Measurements from ENCODE around the gene SBK3. TPM values are rescaled to one million over a fixed set of nuclear protein-coding genes. Genes with fewer than 3 reads are reported as not detected.
"Not testable (repeated sequence)": the region's sequence is repeated elsewhere in the genome, so short reads cannot be mapped to it uniquely, and the experiment has no call there.

The SBK3 gene
- polyA plus RNA-seq, 1 donor: 0.15 TPM

DNA sequence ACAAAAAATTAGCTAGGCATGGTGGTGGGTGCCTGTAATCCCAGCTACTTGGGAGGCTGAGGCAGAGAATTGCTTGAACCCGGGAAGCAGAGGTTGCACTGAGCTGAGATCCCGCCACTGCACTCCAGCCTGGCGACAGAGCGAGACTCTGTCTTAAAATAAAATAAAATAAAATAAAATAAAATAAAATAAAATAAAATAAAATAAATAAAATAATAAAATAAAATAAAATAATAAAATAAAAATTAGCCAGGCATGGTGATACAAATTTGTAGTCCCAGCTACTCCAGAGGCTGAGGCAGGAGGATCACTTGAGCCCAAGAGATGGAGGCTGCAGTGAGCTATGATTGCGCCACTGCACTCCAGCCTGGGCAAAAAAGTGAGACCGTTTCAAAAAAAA lies 28.6 kb upstream of the SBK3 start:
- not testable (repeated sequence) for H3K9me3 ChIP-seq (ENCODE audit: control insufficient read depth, low read depth, low read length); H3K27ac ChIP-seq (ENCODE audit: low read length); H3K4me1 ChIP-seq (ENCODE audit: control insufficient read depth, insufficient read depth, low read length); H3K27me3 ChIP-seq (ENCODE audit: control insufficient read depth, insufficient read depth, low read length); H3K4me3 ChIP-seq (ENCODE audit: low read length); DNase-seq
- peaks cover 12% of the 10 kb centered on the region for H3K36me3 ChIP-seq (ENCODE audit: control insufficient read depth, insufficient read depth, low read length)
- no CpG with 5 or more reads among the region's 6 CpGs for WGBS (ENCODE audit: insufficient coverage, low lambda C conversion rate)

DNA sequence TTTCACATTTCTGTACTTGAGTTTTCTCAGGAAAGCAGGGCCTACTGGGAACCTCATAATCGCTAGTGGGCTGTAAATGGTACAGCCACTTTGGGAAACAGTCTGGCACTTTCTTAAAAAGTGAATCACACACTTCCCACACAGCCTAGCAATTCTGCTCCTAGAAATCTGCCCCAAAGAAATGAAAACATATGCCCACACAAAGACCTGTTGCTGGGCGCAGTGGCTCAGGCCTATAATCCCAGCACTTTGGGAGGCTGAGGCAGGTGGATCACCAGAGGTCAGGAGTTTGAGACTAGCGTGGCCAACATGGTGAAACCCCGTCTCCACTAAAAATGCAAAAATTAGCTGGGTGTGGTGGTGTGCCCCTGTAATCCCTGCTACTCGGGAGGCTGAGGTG lies 24.1 kb upstream of the SBK3 start:
- not testable (repeated sequence) for H3K4me3 ChIP-seq (ENCODE audit: low read length); H3K9me3 ChIP-seq (ENCODE audit: control insufficient read depth, low read depth, low read length); H3K27me3 ChIP-seq (ENCODE audit: control insufficient read depth, insufficient read depth, low read length); H3K4me1 ChIP-seq (ENCODE audit: control insufficient read depth, insufficient read depth, low read length); DNase-seq; H3K27ac ChIP-seq (ENCODE audit: low read length); H3K36me3 ChIP-seq (ENCODE audit: control insufficient read depth, insufficient read depth, low read length)
- WGBS (ENCODE audit: insufficient coverage, low lambda C conversion rate): no CpG with 5 or more reads among the region's 5 CpGs

DNA sequence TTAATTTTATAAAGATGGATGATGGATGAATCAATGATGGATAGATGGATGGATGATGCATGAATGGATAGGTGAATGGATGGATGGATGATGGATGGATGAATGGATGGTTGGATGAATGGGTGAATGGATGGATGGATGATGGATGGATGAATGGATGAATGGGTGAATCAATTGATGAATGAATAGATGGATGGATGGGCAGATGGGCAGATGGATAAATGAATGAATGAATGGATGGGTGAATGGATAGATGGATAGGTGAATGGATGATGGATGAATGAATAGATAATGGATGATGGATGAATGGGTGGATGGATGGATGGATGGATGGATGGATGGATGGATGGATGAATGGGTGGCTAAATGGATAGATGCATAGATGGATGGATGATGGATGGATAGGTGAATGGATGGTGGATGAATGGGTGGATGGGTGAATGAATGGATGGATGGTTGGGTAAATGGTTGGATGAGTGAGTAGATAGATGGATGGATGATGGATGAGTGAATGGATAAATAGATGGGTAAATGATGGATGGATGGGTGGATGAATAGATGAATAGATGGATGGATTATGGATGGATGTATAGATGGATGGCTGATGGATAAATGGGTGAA lies 22.5 kb upstream of the SBK3 start:
- Histone ChIP-seq H3K4me3 (ENCODE audit: low read length) (no peak overlapping the region), H3K27me3 (ENCODE audit: control insufficient read depth, insufficient read depth, low read length) (no peaks in the 10 kb centered on the region), H3K9me3 (ENCODE audit: control insufficient read depth, low read depth, low read length) (peaks cover 7% of the 10 kb centered on the region), H3K27ac (ENCODE audit: low read length) (no peak overlapping the region), H3K4me1 (ENCODE audit: control insufficient read depth, insufficient read depth, low read length) (peaks cover 20% of the 10 kb centered on the region), H3K36me3 (ENCODE audit: control insufficient read depth, insufficient read depth, low read length) (no peaks in the 10 kb centered on the region)
- no peak for DNase-seq

DNA sequence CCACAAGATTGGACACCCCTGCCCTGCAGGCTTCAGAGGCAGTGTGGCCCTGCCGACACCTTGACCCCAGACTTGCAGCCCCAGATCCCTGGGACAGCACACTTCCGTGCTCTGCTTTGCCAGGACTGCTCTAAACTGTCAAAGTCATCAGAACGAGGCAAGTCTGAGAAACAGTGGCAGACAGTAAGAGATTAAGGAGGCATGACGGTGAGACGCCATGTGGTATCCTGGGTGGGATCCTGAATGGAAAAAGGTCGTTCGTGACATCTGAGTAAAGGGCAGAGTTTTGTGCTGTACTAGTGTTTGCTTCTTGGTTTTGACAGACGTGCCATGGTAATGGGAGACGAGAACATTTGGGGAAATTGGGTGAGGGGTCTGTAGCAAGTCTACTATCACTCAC lies 21.5 kb upstream of the SBK3 start:
- Histone ChIP-seq H3K4me1 (ENCODE audit: control insufficient read depth, insufficient read depth, low read length) (peaks cover 21% of the 10 kb centered on the region), H3K9me3 (ENCODE audit: control insufficient read depth, low read depth, low read length) (peaks cover 7% of the 10 kb centered on the region), H3K4me3 (ENCODE audit: low read length) (no peak overlapping the region), H3K27ac (ENCODE audit: low read length) (no peak overlapping the region), H3K36me3 (ENCODE audit: control insufficient read depth, insufficient read depth, low read length) (no peaks in the 10 kb centered on the region), H3K27me3 (ENCODE audit: control insufficient read depth, insufficient read depth, low read length) (no peaks in the 10 kb centered on the region)
- no peak for DNase-seq
- WGBS (ENCODE audit: insufficient coverage, low lambda C conversion rate): 30% methylated on average over 2 of the region's 9 CpGs

DNA sequence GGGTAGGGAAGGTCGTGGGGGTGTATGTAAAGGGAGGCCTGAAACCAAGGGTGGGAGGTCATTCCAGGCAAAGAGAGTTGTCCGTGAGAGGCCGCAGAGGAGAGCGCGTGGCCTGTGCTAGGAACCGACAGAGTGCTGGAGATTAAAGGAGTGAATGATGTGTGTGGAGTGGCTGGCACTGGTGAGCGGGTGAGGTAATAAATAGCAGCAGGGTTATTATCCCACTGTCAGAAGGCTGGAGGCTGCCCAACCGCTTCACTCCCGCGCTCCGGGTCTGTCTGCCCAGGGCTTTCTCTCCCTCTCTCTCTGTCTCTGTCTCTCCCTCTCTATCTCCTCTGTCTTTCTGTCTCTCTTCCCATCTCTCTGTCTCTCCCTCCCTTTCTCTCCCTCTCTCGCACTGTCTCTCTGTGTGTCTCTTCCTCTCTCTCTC lies 17.9 kb upstream of the SBK3 start:
- H3K27ac ChIP-seq (ENCODE audit: low read length): peak overlapping the region; percentile 33
- H3K27me3 ChIP-seq (ENCODE audit: control insufficient read depth, insufficient read depth, low read length): peaks cover 4% of the 10 kb centered on the region
- H3K4me1 ChIP-seq (ENCODE audit: control insufficient read depth, insufficient read depth, low read length): peaks cover 21% of the 10 kb centered on the region
- no peaks in the 10 kb centered on the region for H3K36me3 ChIP-seq (ENCODE audit: control insufficient read depth, insufficient read depth, low read length)
- no peak overlapping the region for H3K4me3 ChIP-seq (ENCODE audit: low read length)
- peak in 1 of 2 donors; percentile 63 for DNase-seq
- 23% methylated on average over 5 of the region's 12 CpGs for WGBS (ENCODE audit: insufficient coverage, low lambda C conversion rate)
- peaks cover 7% of the 10 kb centered on the region for H3K9me3 ChIP-seq (ENCODE audit: control insufficient read depth, low read depth, low read length)

DNA sequence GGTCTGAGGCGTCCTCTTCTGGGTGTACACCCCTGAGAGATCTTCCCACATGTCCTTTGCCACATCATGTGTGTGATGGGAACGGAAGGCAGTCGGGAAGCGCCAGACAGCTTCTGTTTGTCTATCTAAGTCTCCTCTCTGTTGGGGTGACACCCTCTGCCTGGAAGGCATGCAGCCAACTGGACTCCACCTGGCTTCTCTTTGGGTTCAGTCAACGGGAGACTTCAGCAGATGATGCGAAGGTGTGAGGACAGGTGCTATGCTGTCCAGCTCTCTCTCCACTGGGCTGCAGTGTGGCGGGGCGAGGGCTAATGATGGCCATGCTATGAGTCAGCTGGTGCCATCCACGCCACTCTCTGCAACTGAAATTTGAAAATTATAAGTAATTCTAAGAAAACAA lies 14.3 kb upstream of the SBK3 start:
- H3K27me3 ChIP-seq (ENCODE audit: control insufficient read depth, insufficient read depth, low read length): peaks cover 4% of the 10 kb centered on the region
- WGBS (ENCODE audit: insufficient coverage, low lambda C conversion rate): no CpG with 5 or more reads among the region's 9 CpGs
- peaks cover 18% of the 10 kb centered on the region for H3K4me1 ChIP-seq (ENCODE audit: control insufficient read depth, insufficient read depth, low read length)
- H3K9me3 ChIP-seq (ENCODE audit: control insufficient read depth, low read depth, low read length): peaks cover 4% of the 10 kb centered on the region
- DNase-seq: no peak
- no peak overlapping the region for H3K27ac ChIP-seq (ENCODE audit: low read length)
- H3K4me3 ChIP-seq (ENCODE audit: low read length): no peak overlapping the region
- H3K36me3 ChIP-seq (ENCODE audit: control insufficient read depth, insufficient read depth, low read length): no peaks in the 10 kb centered on the region

DNA sequence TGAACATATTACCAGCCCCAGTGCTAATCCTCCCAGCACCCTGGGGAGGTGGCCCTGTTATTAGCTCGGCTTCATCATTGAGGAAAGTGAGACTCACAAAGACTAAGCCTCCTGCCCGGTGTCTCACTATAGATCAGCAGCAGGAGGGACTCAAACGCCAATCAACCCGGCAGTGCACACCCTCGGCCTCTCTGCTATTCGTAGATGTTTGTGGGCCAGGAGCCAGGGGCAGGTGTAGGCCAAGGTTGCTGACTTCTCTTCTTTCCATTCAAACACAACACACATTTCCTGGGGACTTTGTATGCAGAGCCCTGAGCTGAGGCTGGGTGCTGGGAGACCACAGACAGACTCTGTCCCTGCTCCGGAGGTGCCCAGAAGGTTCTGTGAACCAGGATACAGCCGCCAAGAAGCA lies 9.4 kb upstream of the SBK3 start:
- Histone ChIP-seq H3K4me1 (ENCODE audit: control insufficient read depth, insufficient read depth, low read length) (peaks cover 6% of the 10 kb centered on the region), H3K27me3 (ENCODE audit: control insufficient read depth, insufficient read depth, low read length) (peaks cover 21% of the 10 kb centered on the region), H3K4me3 (ENCODE audit: low read length) (no peak overlapping the region), H3K9me3 (ENCODE audit: control insufficient read depth, low read depth, low read length) (no peaks in the 10 kb centered on the region), H3K36me3 (ENCODE audit: control insufficient read depth, insufficient read depth, low read length) (no peaks in the 10 kb centered on the region), H3K27ac (ENCODE audit: low read length) (no peak overlapping the region)
- DNase-seq: no peak
- WGBS (ENCODE audit: insufficient coverage, low lambda C conversion rate): no CpG with 5 or more reads among the region's 8 CpGs

DNA sequence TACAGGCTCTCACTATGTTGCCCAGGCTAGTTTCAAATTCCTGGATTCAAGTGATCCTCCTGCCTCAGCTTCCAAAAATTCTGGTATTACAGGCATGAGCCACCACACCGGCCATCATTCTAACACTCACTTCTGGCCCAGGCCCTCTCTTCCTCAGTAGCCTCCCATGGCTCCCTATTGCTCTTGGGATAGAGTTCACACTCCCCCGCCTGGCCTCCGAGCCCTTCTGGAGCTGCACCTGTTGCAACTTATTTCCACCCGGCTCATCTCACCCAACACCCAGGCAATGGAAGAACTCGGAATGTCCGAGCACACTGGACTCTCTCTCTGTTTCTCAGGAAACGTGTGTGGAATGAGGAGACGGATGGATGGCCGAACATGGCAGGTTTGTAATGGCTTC lies 9.0 kb upstream of the SBK3 start:
- Histone ChIP-seq H3K27ac (ENCODE audit: low read length) (no peak overlapping the region), H3K9me3 (ENCODE audit: control insufficient read depth, low read depth, low read length) (no peaks in the 10 kb centered on the region), H3K27me3 (ENCODE audit: control insufficient read depth, insufficient read depth, low read length) (peaks cover 22% of the 10 kb centered on the region), H3K36me3 (ENCODE audit: control insufficient read depth, insufficient read depth, low read length) (no peaks in the 10 kb centered on the region), H3K4me3 (ENCODE audit: low read length) (no peak overlapping the region), H3K4me1 (ENCODE audit: control insufficient read depth, insufficient read depth, low read length) (peaks cover 10% of the 10 kb centered on the region)
- no peak for DNase-seq
- no CpG with 5 or more reads among the region's 9 CpGs for WGBS (ENCODE audit: insufficient coverage, low lambda C conversion rate)

DNA sequence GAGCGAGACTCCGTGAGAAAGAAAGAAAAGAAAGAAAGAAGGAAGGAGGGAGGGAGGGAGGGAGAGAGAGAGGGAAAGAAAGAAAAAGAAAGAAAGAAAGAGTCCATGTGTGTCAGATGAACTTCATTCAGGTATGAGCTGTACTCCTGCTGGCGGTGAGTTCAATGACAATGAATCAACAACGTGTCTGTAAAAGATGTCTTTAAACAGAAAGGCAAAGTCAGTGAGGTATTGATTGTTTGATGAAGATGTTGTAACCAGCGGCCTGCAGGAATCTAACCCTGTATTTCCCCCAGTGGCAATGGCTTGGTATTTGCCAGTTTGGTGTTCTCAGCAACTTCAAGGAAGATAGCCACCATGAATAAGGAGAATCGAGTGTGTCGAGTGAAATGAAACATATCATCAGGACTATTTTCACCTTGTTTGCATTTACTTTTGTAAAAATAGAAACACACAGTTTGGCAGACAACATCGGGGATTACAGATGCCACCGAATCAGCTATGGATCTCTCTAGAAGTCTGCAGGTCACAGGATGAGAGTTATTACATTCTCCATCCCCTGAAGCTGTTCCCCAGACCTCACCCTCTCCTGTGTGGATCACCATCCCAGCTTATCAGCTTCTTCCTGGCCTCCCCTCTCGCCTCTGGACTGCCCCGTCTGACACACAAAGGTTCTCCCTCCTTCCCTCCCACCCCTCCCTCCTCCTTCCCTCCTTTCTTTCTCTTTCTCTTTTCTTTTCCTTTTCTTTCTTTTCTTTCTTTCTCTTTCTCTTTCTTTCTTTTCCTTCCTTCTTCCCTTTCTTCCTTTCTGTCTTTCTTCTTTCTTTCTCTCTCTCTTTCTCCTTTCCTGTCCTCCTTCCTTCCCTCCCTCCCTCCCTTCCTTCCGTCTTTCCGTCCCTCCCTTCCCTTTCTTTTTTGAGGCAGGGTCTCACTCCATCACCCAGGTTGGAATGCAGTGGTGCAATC lies 8.2 kb upstream of the SBK3 start:
- no peak overlapping the region for H3K27ac ChIP-seq (ENCODE audit: low read length)
- WGBS (ENCODE audit: insufficient coverage, low lambda C conversion rate): 32% methylated on average over 6 of the region's 13 CpGs
- H3K4me1 ChIP-seq (ENCODE audit: control insufficient read depth, insufficient read depth, low read length): peaks cover 10% of the 10 kb centered on the region
- H3K9me3 ChIP-seq (ENCODE audit: control insufficient read depth, low read depth, low read length): no peaks in the 10 kb centered on the region
- no peak for DNase-seq
- H3K36me3 ChIP-seq (ENCODE audit: control insufficient read depth, insufficient read depth, low read length): no peaks in the 10 kb centered on the region
- no peak overlapping the region for H3K4me3 ChIP-seq (ENCODE audit: low read length)
- peaks cover 22% of the 10 kb centered on the region for H3K27me3 ChIP-seq (ENCODE audit: control insufficient read depth, insufficient read depth, low read length)

DNA sequence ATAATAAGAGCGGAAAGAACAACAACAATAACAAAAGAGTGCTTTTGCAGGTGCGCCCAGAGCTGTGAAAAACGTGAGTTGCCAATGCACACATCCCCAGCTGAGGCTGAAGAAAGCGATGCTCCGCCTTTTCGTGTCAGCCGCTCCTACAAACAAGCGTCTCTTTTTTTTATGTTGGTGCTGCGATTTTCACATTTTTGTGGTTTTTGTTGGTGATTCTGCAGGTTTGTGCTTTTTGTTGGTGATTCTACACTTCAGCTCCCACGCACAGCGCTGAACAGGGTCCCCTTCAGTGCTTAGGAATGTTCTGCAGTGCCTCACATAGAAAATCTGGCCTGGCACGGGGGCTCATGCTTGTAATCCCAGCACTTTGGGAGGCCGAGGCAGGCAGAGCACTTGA lies 7.3 kb upstream of the SBK3 start:
- H3K9me3 ChIP-seq (ENCODE audit: control insufficient read depth, low read depth, low read length): no peaks in the 10 kb centered on the region
- H3K27ac ChIP-seq (ENCODE audit: low read length): no peak overlapping the region
- H3K27me3 ChIP-seq (ENCODE audit: control insufficient read depth, insufficient read depth, low read length): peaks cover 22% of the 10 kb centered on the region
- no peaks in the 10 kb centered on the region for H3K36me3 ChIP-seq (ENCODE audit: control insufficient read depth, insufficient read depth, low read length)
- no peak overlapping the region for H3K4me3 ChIP-seq (ENCODE audit: low read length)
- no peak for DNase-seq
- 74% methylated on average over 3 of the region's 13 CpGs for WGBS (ENCODE audit: insufficient coverage, low lambda C conversion rate)
- peaks cover 10% of the 10 kb centered on the region for H3K4me1 ChIP-seq (ENCODE audit: control insufficient read depth, insufficient read depth, low read length)

Measured in large intestine (tissue), 3 donors.